ENCODE results near the gene HES7.

Gene HES7

GRCh38 chr17:8143581-8144400 lies 19.9 kb upstream of the HES7 start:
- Histone ChIP-seq H3K27ac (ENCODE audit: low read depth, low read length, poor library complexity, severe bottlenecking) (no peak overlapping the region), H3K4me3 (ENCODE audit: low read depth, low read length, poor library complexity, severe bottlenecking) (no peak overlapping the region), H3K79me2 (ENCODE audit: insufficient read depth, low read length) (no peaks in the 10 kb centered on the region), H4K20me1 (ENCODE audit: insufficient read depth, low read length) (no peaks in the 10 kb centered on the region), H3K4me1 (ENCODE audit: insufficient read depth, low read length, severe bottlenecking) (no peaks in the 10 kb centered on the region), H3K9me3 (ENCODE audit: low read length) (no peaks in the 10 kb centered on the region), H3K27me3 (ENCODE audit: insufficient read depth, low read length) (no peaks in the 10 kb centered on the region), H3K9ac (ENCODE audit: low read length) (no peak overlapping the region), H3K36me3 (ENCODE audit: insufficient read depth, low read length) (peaks cover 50% of the 10 kb centered on the region), H3K4me2 (ENCODE audit: low read length) (no peak overlapping the region), H3K9me2 (ENCODE audit: low read depth, low read length) (no peaks in the 10 kb centered on the region), H3F3A (ENCODE audit: insufficient read depth, low read length) (no peaks in the 10 kb centered on the region), H2AFZ (ENCODE audit: low read length) (no peak overlapping the region)
- TF ChIP-seq EZH2 (IDR thresholded peaks at IDR 0.05; ENCODE audit: borderline replicate concordance, low read length) (no peak), CTCF (IDR thresholded peaks at IDR 0.05; ENCODE audit: low read length) (no peak)

GRCh38 chr17:8142887-8143580 lies 19.1 kb upstream of the HES7 start:
- H3K27me3 ChIP-seq (ENCODE audit: insufficient read depth, low read length) = no peaks in the 10 kb centered on the region
- no peaks in the 10 kb centered on the region for H3F3A ChIP-seq (ENCODE audit: insufficient read depth, low read length)
- no peak overlapping the region for H2AFZ ChIP-seq (ENCODE audit: low read length)
- no peak overlapping the region for H3K9ac ChIP-seq (ENCODE audit: low read length)
- no peak for TF ChIP-seq CTCF (IDR thresholded peaks at IDR 0.05; ENCODE audit: low read length)
- TF ChIP-seq EZH2 (IDR thresholded peaks at IDR 0.05; ENCODE audit: borderline replicate concordance, low read length) = no peak
- no peaks in the 10 kb centered on the region for H4K20me1 ChIP-seq (ENCODE audit: insufficient read depth, low read length)
- no peak overlapping the region for H3K4me3 ChIP-seq (ENCODE audit: low read depth, low read length, poor library complexity, severe bottlenecking)
- no peak overlapping the region for H3K4me2 ChIP-seq (ENCODE audit: low read length)
- peaks cover 44% of the 10 kb centered on the region for H3K36me3 ChIP-seq (ENCODE audit: insufficient read depth, low read length)
- no peak overlapping the region for H3K27ac ChIP-seq (ENCODE audit: low read depth, low read length, poor library complexity, severe bottlenecking)
- H3K9me3 ChIP-seq (ENCODE audit: low read length) = no peaks in the 10 kb centered on the region
- peaks cover 4% of the 10 kb centered on the region for H3K4me1 ChIP-seq (ENCODE audit: insufficient read depth, low read length, severe bottlenecking)
- no peaks in the 10 kb centered on the region for H3K9me2 ChIP-seq (ENCODE audit: low read depth, low read length)
- H3K79me2 ChIP-seq (ENCODE audit: insufficient read depth, low read length) = no peaks in the 10 kb centered on the region

- no peaks in the 10 kb centered on the region for H3K9me2 ChIP-seq (ENCODE audit: low read depth, low read length)
- TF ChIP-seq CTCF (IDR thresholded peaks at IDR 0.05; ENCODE audit: low read length) (no peak), EZH2 (IDR thresholded peaks at IDR 0.05; ENCODE audit: borderline replicate concordance, low read length) (no peak)
- no peaks in the 10 kb centered on the region for H4K20me1 ChIP-seq (ENCODE audit: insufficient read depth, low read length)
- no peaks in the 10 kb centered on the region for H3K79me2 ChIP-seq (ENCODE audit: insufficient read depth, low read length)
- H3K4me2 ChIP-seq (ENCODE audit: low read length) = no peak overlapping the region
- no peaks in the 10 kb centered on the region for H3K27me3 ChIP-seq (ENCODE audit: insufficient read depth, low read length)
- H3K9me3 ChIP-seq (ENCODE audit: low read length) = no peaks in the 10 kb centered on the region
- no peak overlapping the region for H3K9ac ChIP-seq (ENCODE audit: low read length)
- no peaks in the 10 kb centered on the region for H3F3A ChIP-seq (ENCODE audit: insufficient read depth, low read length)
- no peak overlapping the region for H3K4me3 ChIP-seq (ENCODE audit: low read depth, low read length, poor library complexity, severe bottlenecking)
- peaks cover 6% of the 10 kb centered on the region for H3K4me1 ChIP-seq (ENCODE audit: insufficient read depth, low read length, severe bottlenecking)
- no peak overlapping the region for H2AFZ ChIP-seq (ENCODE audit: low read length)
- no peak overlapping the region for H3K27ac ChIP-seq (ENCODE audit: low read depth, low read length, poor library complexity, severe bottlenecking)
- peaks cover 37% of the 10 kb centered on the region for H3K36me3 ChIP-seq (ENCODE audit: insufficient read depth, low read length)
Observed at GRCh38 chr17:8142158-8142886, 18.4 kb upstream of the HES7 start.

Data from OCI-LY1 (cell line).